Ovary (tissue), 9 donors: ENCODE data around the gene FUCA1. TPM values are rescaled to one million over a fixed set of nuclear protein-coding genes. Genes with fewer than 3 reads are reported as not detected.
"Not testable (repeated sequence)": the region's sequence is repeated elsewhere in the genome, so short reads cannot be mapped to it uniquely, and the experiment has no call there.

Source experiments
- DNase-seq, 5 donors: peaks; one replicate each; pipeline ENCODE4 v3.0.0-alpha.2; 2019 to 2020
- H3K27ac ChIP-seq, 2 donors: fragments of 200-600 bp; one replicate each; pipeline versions ENCODE4 v1.5.1 to v1.8.0; 2019 to 2022
- H3K27me3 ChIP-seq: fragments of 200-600 bp; one replicate; pipeline ENCODE4 v1.8.0; 2022
- H3K36me3 ChIP-seq: fragments of 200-600 bp; sonication (generic); one replicate; pipeline ENCODE4 v1.5.1; 2019
- H3K4me1 ChIP-seq: one replicate; pipeline ENCODE4 v1.8.1; 2013; ENCODE audit warnings: mild to moderate bottlenecking, moderate library complexity; ENCODE audit not compliant: insufficient read depth
- H3K4me3 ChIP-seq: fragments of 200-600 bp; sonication (generic); one replicate; pipeline ENCODE4 v1.5.1; 2017
- H3K9me3 ChIP-seq, 2 donors: fragments of 200-600 bp in 1 of 2; sonication (generic) in 1 of 2; one replicate each; pipeline versions ENCODE4 v1.5.1 to v1.8.1; 2013 to 2019; ENCODE audit warnings: mild to moderate bottlenecking in 1 of 2, moderate library complexity in 1 of 2
- EP300 ChIP-seq: sonication (generic); formaldehyde crosslinking; IDR thresholded peaks from one replicate; pipeline ENCODE4 v1.6.1; 2017; ENCODE audit warnings: antibody characterized with exemption
- POLR2A ChIP-seq: fragments of 450-650 bp; IDR thresholded peaks from one replicate; pipeline ENCODE4 v1.6.1; 2017; ENCODE audit warnings: antibody characterized with exemption, mild to moderate bottlenecking, moderate library complexity
- WGBS, 3 donors: extraction: QIAGEN DNeasy Blood & Tissue Kit in 1 of 3; methylation state at CpG; one replicate each; pipeline versions ENCODE4 v1.1.5 to v1.1.7; 2013 to 2017; 5-methylcytosine and 5-hydroxymethylcytosine counted together
- intact Hi-C, 4 donors: fragments of 100-400 bp; cut with DNase I; formaldehyde crosslinking; loops; one replicate each; pipeline versions ENCODE4 v1.11.0 to v1.15.1; 2022 to 2023
- polyA plus RNA-seq, 2 donors: library from polyadenylated mRNA; stranded (reverse); fragments of 200-250 nt in 1 of 2; fragments of 350-450 nt in 1 of 2; fragmentation: Illumina TruSeq in 1 of 2; extraction: RNeasy Lipid Tissue Mini Kit (QIAGEN cat#74804) in 1 of 2; gene quantifications; one replicate each; pipeline ENCODE4 v1.2.3, GENCODE V29; 2013 to 2014
- total RNA-seq, 7 donors: library from RNA; depleted of rRNA in 2 of 7; stranded (reverse); fragments of >200 nt in 2 of 7; fragmentation: NEBNext Ultra II Directional in 3 of 7; extraction: Animal tissue kit (Norgen Biotek cat#: 25700) in 3 of 7; gene quantifications; one replicate each; pipeline versions ENCODE4 v1.1.0 to v1.2.4, GENCODE V29; 2016 to 2023
- TF ChIP-seq, protein P1 (sequence below), 3 donors: fragments of 450-650 bp in 2 of 3; fragments of 200-600 bp in 1 of 3; IDR thresholded peaks; one replicate each; pipeline versions ENCODE4 v1.5.1 to v1.8.0; 2016 to 2022; ENCODE audit warnings: antibody characterized with exemption in 3 of 3, mild to moderate bottlenecking in 1 of 3
- donor health status: DM: no; HTN: no; CAD: no; lungs with moderate emphysema.
- donor health status: DM: no; HTN: no; CAD: no.
- donor health status: Bipolar disorder and iron deficiency.
- donor health status: DM: yes; HTN: yes; CAD: no.
- donor health status: DM: no; HTN: no; CAD: no.
- donor health status: DM: yes; HTN: yes; CAD: no.

Gene FUCA1
- total and polyA plus RNA-seq, 9 donors = 21.7 to 112 (median 25.6) TPM

DNA sequence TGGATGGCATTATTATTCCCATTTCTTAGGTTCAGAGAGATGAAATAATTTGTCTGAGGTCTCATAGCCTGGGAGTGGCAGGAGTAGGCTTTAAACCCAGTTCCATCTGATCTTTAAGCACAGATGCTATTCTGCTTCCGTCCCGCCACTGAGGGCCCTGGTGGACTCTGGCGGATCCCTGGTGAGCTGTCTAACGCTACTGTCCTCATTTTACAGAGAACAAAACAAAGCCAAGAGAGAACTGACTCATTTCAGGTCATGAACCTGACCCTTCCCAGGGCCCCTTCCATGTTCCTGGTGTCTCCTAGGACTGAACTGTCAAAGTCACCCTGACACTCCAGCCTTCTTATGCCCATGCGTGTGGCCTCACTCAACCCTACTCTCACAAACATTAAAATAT, 64.4 kb downstream of the FUCA1 start:
- Histone ChIP-seq H3K36me3 (no peaks in the 10 kb centered on the region), H3K27me3 (no peaks in the 10 kb centered on the region), H3K27ac (no peak overlapping the region), H3K9me3 (no peaks in the 10 kb centered on the region), H3K4me1 (peaks cover 7% of the 10 kb centered on the region), H3K4me3 (no peak overlapping the region)
- no peak for DNase-seq
- intact Hi-C loops = no loop called here
- 87 to 88% (median 88%) methylated on average over 5 of the region's 5 CpGs for WGBS, 3 donors
- no peak for TF ChIP-seq EP300
- TF ChIP-seq POLR2A = no peak
- TF ChIP-seq, protein P1, sequence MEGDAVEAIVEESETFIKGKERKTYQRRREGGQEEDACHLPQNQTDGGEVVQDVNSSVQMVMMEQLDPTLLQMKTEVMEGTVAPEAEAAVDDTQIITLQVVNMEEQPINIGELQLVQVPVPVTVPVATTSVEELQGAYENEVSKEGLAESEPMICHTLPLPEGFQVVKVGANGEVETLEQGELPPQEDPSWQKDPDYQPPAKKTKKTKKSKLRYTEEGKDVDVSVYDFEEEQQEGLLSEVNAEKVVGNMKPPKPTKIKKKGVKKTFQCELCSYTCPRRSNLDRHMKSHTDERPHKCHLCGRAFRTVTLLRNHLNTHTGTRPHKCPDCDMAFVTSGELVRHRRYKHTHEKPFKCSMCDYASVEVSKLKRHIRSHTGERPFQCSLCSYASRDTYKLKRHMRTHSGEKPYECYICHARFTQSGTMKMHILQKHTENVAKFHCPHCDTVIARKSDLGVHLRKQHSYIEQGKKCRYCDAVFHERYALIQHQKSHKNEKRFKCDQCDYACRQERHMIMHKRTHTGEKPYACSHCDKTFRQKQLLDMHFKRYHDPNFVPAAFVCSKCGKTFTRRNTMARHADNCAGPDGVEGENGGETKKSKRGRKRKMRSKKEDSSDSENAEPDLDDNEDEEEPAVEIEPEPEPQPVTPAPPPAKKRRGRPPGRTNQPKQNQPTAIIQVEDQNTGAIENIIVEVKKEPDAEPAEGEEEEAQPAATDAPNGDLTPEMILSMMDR (IDR thresholded peaks at IDR 0.05) = no peak

- H3K36me3 ChIP-seq, DNase-seq, H3K4me1 ChIP-seq, H3K27me3 ChIP-seq, H3K27ac ChIP-seq, H3K9me3 ChIP-seq, intact Hi-C loops, H3K4me3 ChIP-seq: not testable (repeated sequence)
- 75 to 86% (median 83%) methylated on average over 7 of the region's 7 CpGs for WGBS, 3 donors
Measured at GRCh38 chr1:23802809-23803342, 65.2 kb downstream of the FUCA1 start.

DNA sequence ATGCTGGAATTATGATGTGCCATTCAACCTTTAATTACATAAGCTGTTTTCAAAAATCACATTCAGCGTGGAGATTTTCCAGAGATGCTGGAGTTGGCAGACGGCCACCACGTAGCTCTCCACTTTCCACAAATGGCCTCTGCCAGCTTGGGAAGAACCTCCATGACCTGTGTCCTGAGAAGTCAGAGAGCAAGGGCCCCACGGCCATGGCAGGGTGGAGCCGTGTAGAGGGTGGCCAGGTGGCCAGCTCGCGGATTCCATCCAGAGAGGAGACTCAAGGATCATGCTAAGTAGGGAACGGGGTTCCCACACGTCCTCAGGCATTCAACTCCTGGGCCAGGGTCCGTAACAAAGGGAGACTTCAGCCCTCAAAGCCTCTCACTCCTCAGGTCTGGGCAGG, 66.2 kb downstream of the FUCA1 start:
- peaks cover 9% of the 10 kb centered on the region for H3K4me1 ChIP-seq
- TF ChIP-seq, protein P1 (IDR thresholded peaks at IDR 0.05) = no peak
- TF ChIP-seq POLR2A (no peak), EP300 (no peak)
- no peak overlapping the region for H3K27ac ChIP-seq
- H3K27me3 ChIP-seq = no peaks in the 10 kb centered on the region
- H3K36me3 ChIP-seq = no peaks in the 10 kb centered on the region
- intact Hi-C loops = no loop called here
- 57 to 61% (median 59%) methylated on average over 10 of the region's 10 CpGs for WGBS, 3 donors
- H3K4me3 ChIP-seq = no peak overlapping the region
- no peaks in the 10 kb centered on the region for H3K9me3 ChIP-seq
- DNase-seq = peak in 1 of 5 donors; percentile 46

- intact Hi-C loops = no loop called here
- peaks cover 11% of the 10 kb centered on the region for H3K4me1 ChIP-seq
- 25 to 26% (median 26%) methylated on average over 19 of the region's 19 CpGs for WGBS, 3 donors
- no peaks in the 10 kb centered on the region for H3K36me3 ChIP-seq
- TF ChIP-seq, protein P1 (IDR thresholded peaks at IDR 0.05) = no peak
- TF ChIP-seq POLR2A = no peak
- no peak for TF ChIP-seq EP300
- peak overlapping the region; percentile 77 to 80 for H3K27ac ChIP-seq
- H3K4me3 ChIP-seq = peak overlapping the region; percentile 78
- no peaks in the 10 kb centered on the region for H3K9me3 ChIP-seq
- DNase-seq = no peak
- no peaks in the 10 kb centered on the region for H3K27me3 ChIP-seq
Measured at GRCh38 chr1:23801338-23801748, 66.7 kb downstream of the FUCA1 start.

- WGBS, 3 donors = 0 to 1% (median 0%) methylated on average over 50 to 82 of the region's 82 CpGs
Measured at GRCh38 chr1:23800400-23801337, 67.4 kb downstream of the FUCA1 start, which contains the start of gene GALE. Gene GALE, minus strand, starts transcription at chr1:23800754. Its CDS starts 1,747 bp downstream, at chr1:23799007.

More at GRCh38 chr1:23800400-23801337, 67.4 kb downstream of the FUCA1 start, which contains the start of gene GALE:
- peak within 1 kb of the TSS; percentile 78 for H3K4me3 ChIP-seq
- H3K9me3 ChIP-seq = no peaks in the 10 kb centered on the region
- intact Hi-C loops = no loop called here
- peak within 1 kb of the TSS; percentile 77 to 80 for H3K27ac ChIP-seq
- peaks cover 17% of the 10 kb centered on the region for H3K4me1 ChIP-seq
- no peaks in the 10 kb centered on the region for H3K27me3 ChIP-seq
- TF ChIP-seq EP300 = no peak
- TF ChIP-seq POLR2A = peak; percentile 70
- H3K36me3 ChIP-seq = no peaks in the 10 kb centered on the region
- DNase-seq = peak; percentile 97 to 99 (median 97)
